Measurements from ENCODE around the gene PRR20D.

GRCh38 chr13:57212989-57213388 lies 52.6 kb downstream of the PRR20D start:
- TF ChIP-seq POLR2A (IDR thresholded peaks at IDR 0.05; ENCODE audit: low read depth, low read length) (no peak), SPI1 (IDR thresholded peaks at IDR 0.05; ENCODE audit: low read depth, low read length) (no peak), TAF1 (IDR thresholded peaks at IDR 0.05; ENCODE audit: low read depth, low read length) (no peak), PAX5 (IDR thresholded peaks at IDR 0.05; ENCODE audit: insufficient read depth, low read length, severe bottlenecking) (no peak), POLR2AphosphoS5 (IDR thresholded peaks at IDR 0.05; ENCODE audit: low read depth, low read length) (no peak)

Data from GM12891 (cell line).